K562 (cell line): ENCODE results near the gene WDR90. TPM values are rescaled to one million over a fixed set of nuclear protein-coding genes. Genes with fewer than 3 reads are reported as not detected.

Experiments
- ATF1 ChIP-seq, 2 experiments: fragments of 450-650 bp in 1 of 2; IDR thresholded peaks; 2 replicates each; pipeline ENCODE4 v1.6.1; 2016; ENCODE audit warnings: missing compliant biosample characterization in 1 of 2, missing genetic modification characterization in 1 of 2
- CLOCK ChIP-seq: fragments of 250-450 bp; sonication (Bioruptor Pico); IDR thresholded peaks from 2 replicates; pipeline ENCODE4 v1.4.0; 2020; ENCODE audit warnings: mild to moderate bottlenecking, moderate library complexity, borderline replicate concordance
- E2F8 ChIP-seq: fragments of 450-650 bp; IDR thresholded peaks from 2 replicates; pipeline ENCODE4 v1.7.1; 2018; ENCODE audit warnings: mild to moderate bottlenecking, low read depth; ENCODE audit not compliant: partially characterized antibody
- NR0B1 ChIP-seq: fragments of 450-650 bp; IDR thresholded peaks from one replicate; pipeline ENCODE4 v1.6.1; 2018; ENCODE audit warnings: mild to moderate bottlenecking, moderate library complexity; ENCODE audit not compliant: partially characterized antibody
- PCBP1 ChIP-seq: fragments of 200-400 bp; formaldehyde crosslinking; IDR thresholded peaks from 2 replicates; pipeline ENCODE4 v1.6.1; 2018; ENCODE audit warnings: mild to moderate bottlenecking, low read depth, low read length; ENCODE audit not compliant: poor library complexity, severe bottlenecking
- POLR2AphosphoS5 ChIP-seq: IDR thresholded peaks from 2 replicates; pipeline ENCODE4 v1.6.1; 2011; ENCODE audit warnings: mild to moderate bottlenecking, low read depth, low read length, moderate library complexity; ENCODE audit not compliant: control insufficient read depth, insufficient read depth
- RB1 ChIP-seq: fragments of 450-650 bp; IDR thresholded peaks from 2 replicates; pipeline ENCODE4 v1.6.1; 2017; ENCODE audit warnings: low read depth, mild to moderate bottlenecking
- RERE ChIP-seq: sonication (generic); formaldehyde crosslinking; IDR thresholded peaks from 2 replicates; pipeline ENCODE4 v1.8.0; 2023; ENCODE audit warnings: missing genetic modification reagents, mild to moderate bottlenecking, borderline replicate concordance
- ZC3H4 ChIP-seq: sonication (generic); formaldehyde crosslinking; IDR thresholded peaks from 2 replicates; pipeline ENCODE4 v1.9.0; 2021; ENCODE audit warnings: missing genetic modification reagents, borderline replicate concordance
- ZNF511 ChIP-seq: sonication (generic); formaldehyde crosslinking; IDR thresholded peaks from 2 replicates; pipeline ENCODE4 v1.8.0; 2022; ENCODE audit warnings: mild to moderate bottlenecking, missing genetic modification reagents
- ZNF561 ChIP-seq: fragments of 450-650 bp; formaldehyde crosslinking; conservative IDR thresholded peaks from 2 replicates; pipeline ENCODE4 v1.4.0; 2020; ENCODE audit warnings: mild to moderate bottlenecking, moderate library complexity
- ZNF707 ChIP-seq: fragments of 250-450 bp; sonication (Bioruptor Pico); conservative IDR thresholded peaks from 2 replicates; pipeline ENCODE4 v1.8.0; 2022; ENCODE audit warnings: inconsistent platforms, mild to moderate bottlenecking, moderate library complexity
- polyA plus RNA-seq, 8 experiments: library from polyadenylated mRNA; depleted of rRNA in 4 of 8; stranded (reverse) in 5 of 8; unstranded in 3 of 8; fragments of >200 nt; fragmentation: Nextera tagmentation in 2 of 8; fragmentation: Illumina TruSeq in 1 of 8; extraction: Ambion mirVana in 2 of 8; extraction: Trizol in 1 of 8; gene quantifications; 2 replicates each; pipeline versions ENCODE4 v1.2.1 to v1.2.3, GENCODE V29; 2011 to 2014; ENCODE audit warnings: inconsistent platforms in 1 of 8, missing spikeins in 1 of 8
- total RNA-seq, 7 experiments: library from RNA; depleted of rRNA in 6 of 7; stranded (reverse); fragments of >200 nt in 6 of 7; fragmentation: Illumina TruSeq in 2 of 7; extraction: Trizol in 2 of 7; gene quantifications; 2 replicates each; pipeline versions ENCODE4 v1.2.1 to v1.2.3, GENCODE V29; 2011 to 2021; ENCODE audit warnings: low replicate concordance in 1 of 7

The WDR90 gene
- total and polyA plus RNA-seq, 9 of the 15 experiments (the other 6 are each of a cell fraction or from before 2014, with no cell fraction given), result 0.44 to 12.6 (median 3.3) TPM

GRCh38 chr16:667780-668518, 18.8 kb downstream of the WDR90 start, which contains the start of gene RHOT2 (continued):
- TF ChIP-seq NR0B1, result no peak
- TF ChIP-seq ZNF561 (CRISPR knock-in tag), result no peak
- peak; percentile 100 for TF ChIP-seq RB1
- TF ChIP-seq ZNF511 (CRISPR knock-in tag), result no peak
- no peak for TF ChIP-seq CLOCK (CRISPR knock-in tag)
- no peak for TF ChIP-seq ZNF707 (CRISPR knock-in tag)
- peak; percentile 74 for TF ChIP-seq E2F8
- no peak for TF ChIP-seq ZC3H4 (CRISPR knock-in tag)
- TF ChIP-seq POLR2AphosphoS5, result peak; percentile 71; the same call in 1 of the 2 replicates
- no peak for TF ChIP-seq RERE (CRISPR knock-in tag)
- peak; percentile 68 for TF ChIP-seq PCBP1
- no peak for TF ChIP-seq ATF1 (CRISPR knock-in tag; IDR thresholded peaks at IDR 0.05)
- peak; percentile 72 for TF ChIP-seq ATF1 (tag; IDR thresholded peaks at IDR 0.05)
